ENCODE measurements around the gene KRTAP10-8. TPM values are rescaled to one million over a fixed set of nuclear protein-coding genes. Genes with fewer than 3 reads are reported as not detected.
"Not testable (repeated sequence)": the region's sequence is repeated elsewhere in the genome, so short reads cannot be mapped to it uniquely, and the experiment has no call there.

Gene KRTAP10-8
- not detected for total RNA-seq

GRCh38 chr21:44612029-44612486 is at the start of gene KRTAP10-8:
Gene KRTAP10-8, plus strand, starts transcription at chr21:44612079. Its CDS starts 22 bp downstream, at chr21:44612101.
- ATAC-seq (no peak), DNase-seq (ENCODE audit: low spot score) (no peak)

GRCh38 chr21:44564099-44564498 is 47.8 kb upstream of the KRTAP10-8 start:
- no peak for DNase-seq (ENCODE audit: low spot score)
- no peak for ATAC-seq

- DNase-seq (ENCODE audit: low spot score) = no peak
Measured at GRCh38 chr21:44564886-44565598, 46.8 kb upstream of the KRTAP10-8 start.

GRCh38 chr21:44566403-44566802 is 45.5 kb upstream of the KRTAP10-8 start:
- DNase-seq (ENCODE audit: low spot score) = no peak
- no peak for ATAC-seq

More at GRCh38 chr21:44564886-44565598, 46.8 kb upstream of the KRTAP10-8 start:
- ATAC-seq = no peak

- no peak for DNase-seq (ENCODE audit: low spot score)
- no peak for ATAC-seq
Measured at GRCh38 chr21:44567481-44568171, 44.3 kb upstream of the KRTAP10-8 start.

- ATAC-seq = no peak
- DNase-seq (ENCODE audit: low spot score) = no peak
Measured at GRCh38 chr21:44568261-44568660, 43.6 kb upstream of the KRTAP10-8 start.

- DNase-seq (ENCODE audit: low spot score) = no peak
- no peak for ATAC-seq
Measured at GRCh38 chr21:44568667-44569556, 43.0 kb upstream of the KRTAP10-8 start.

- no peak for ATAC-seq
- DNase-seq (ENCODE audit: low spot score) = no peak
Measured at GRCh38 chr21:44569861-44570517, 41.9 kb upstream of the KRTAP10-8 start.

GRCh38 chr21:44571296-44571695 is 40.6 kb upstream of the KRTAP10-8 start:
- ATAC-seq = no peak
- DNase-seq (ENCODE audit: low spot score) = no peak

GRCh38 chr21:44571844-44572782 is 39.8 kb upstream of the KRTAP10-8 start:
- no peak for ATAC-seq
- no peak for DNase-seq (ENCODE audit: low spot score)

GRCh38 chr21:44572959-44573583 is 38.8 kb upstream of the KRTAP10-8 start:
- DNase-seq (ENCODE audit: low spot score) = no peak

GRCh38 chr21:44573630-44574456 is 38.0 kb upstream of the KRTAP10-8 start, which contains the start of gene KRTAP10-4:
Gene KRTAP10-4, plus strand, starts transcription at chr21:44573729. Its CDS starts 30 bp downstream, at chr21:44573759.
- not testable (repeated sequence) for DNase-seq (ENCODE audit: low spot score)
- peak; percentile 14 for ATAC-seq

More at GRCh38 chr21:44572959-44573583, 38.8 kb upstream of the KRTAP10-8 start:
- ATAC-seq = no peak

- peak; percentile 86 for DNase-seq (ENCODE audit: low spot score)
- peak; percentile 93 for ATAC-seq
Measured at GRCh38 chr21:44574457-44575306, 37.2 kb upstream of the KRTAP10-8 start.

- no peak for ATAC-seq
- no peak for DNase-seq (ENCODE audit: low spot score)
Measured at GRCh38 chr21:44575307-44576024, 36.4 kb upstream of the KRTAP10-8 start.

- ATAC-seq (no peak), DNase-seq (ENCODE audit: low spot score) (no peak)
Measured at GRCh38 chr21:44576025-44576420, 35.9 kb upstream of the KRTAP10-8 start.

GRCh38 chr21:44578371-44579055 is 33.4 kb upstream of the KRTAP10-8 start:
- DNase-seq (ENCODE audit: low spot score) (no peak), ATAC-seq (no peak)

Data from left lobe of liver (tissue), 2 donors.